ENCODE data around the gene E2F6. TPM values are rescaled to one million over a fixed set of nuclear protein-coding genes. Genes with fewer than 3 reads are reported as not detected.

Gene E2F6
- total and polyA plus RNA-seq, 2 donors from 2014 or later = 7.8 to 12.7 TPM

- Histone ChIP-seq H3K9me3 (ENCODE audit: control insufficient read depth in 2 of 3, insufficient read depth in 1 of 3, low read length in 3 of 3) (no peaks in the 10 kb centered on the region), H3K36me3 (ENCODE audit: control insufficient read depth in 2 of 3, insufficient read depth in 3 of 3, low read length in 3 of 3) (no peaks in the 10 kb centered on the region), H3K4me3 (ENCODE audit: low read length in 3 of 3) (no peak overlapping the region), H3K27me3 (ENCODE audit: control insufficient read depth, insufficient read depth, low read length) (no peaks in the 10 kb centered on the region), H3K27ac (ENCODE audit: low read depth in 2 of 2, low read length in 2 of 2) (no peak overlapping the region), H3K4me1 (ENCODE audit: control insufficient read depth in 2 of 3, insufficient read depth in 2 of 3, low read depth in 1 of 3, low read length in 3 of 3) (peaks cover 3 to 13% (median 5%) of the 10 kb centered on the region in 3 donors), H3K9ac (ENCODE audit: low read length in 3 of 3) (no peak overlapping the region)
- intact Hi-C loops (cut with DNase I) = no loop called here
- DNase-seq (no peak), FAIRE-seq (no peak)
- TF ChIP-seq CTCF (IDR thresholded peaks at IDR 0.05; ENCODE audit: borderline replicate concordance, extremely low read depth, insufficient read depth) = no peak
Observed at GRCh38 chr2:11500702-11501303, 34.8 kb upstream of the E2F6 start.

- intact Hi-C loops (cut with DNase I) = no loop called here
- H3K27ac ChIP-seq (ENCODE audit: low read depth in 2 of 2, low read length in 2 of 2) = no peak overlapping the region
- peak overlapping the region in 1 of 3 donors; percentile 13 for H3K4me3 ChIP-seq (ENCODE audit: low read length in 3 of 3)
Observed at GRCh38 chr2:11499081-11499743, 33.3 kb upstream of the E2F6 start.

GRCh38 chr2:11498543-11499034 lies 32.6 kb upstream of the E2F6 start:
- intact Hi-C loops (cut with DNase I) = no loop called here
- no peak overlapping the region for H3K9ac ChIP-seq (ENCODE audit: low read length in 3 of 3)
- no peaks in the 10 kb centered on the region for H3K27me3 ChIP-seq (ENCODE audit: control insufficient read depth, insufficient read depth, low read length)
- TF ChIP-seq CTCF (IDR thresholded peaks at IDR 0.05; ENCODE audit: borderline replicate concordance, extremely low read depth, insufficient read depth) = no peak
- DNase-seq = peak in 2 of 5 donors; percentile 46 to 52
- no peaks in the 10 kb centered on the region for H3K9me3 ChIP-seq (ENCODE audit: control insufficient read depth in 2 of 3, insufficient read depth in 1 of 3, low read length in 3 of 3)
- no peaks in the 10 kb centered on the region for H3K36me3 ChIP-seq (ENCODE audit: control insufficient read depth in 2 of 3, insufficient read depth in 3 of 3, low read length in 3 of 3)
- H3K4me3 ChIP-seq (ENCODE audit: low read length in 3 of 3) = peak overlapping the region in 1 of 3 donors; percentile 13
- FAIRE-seq = no peak
- no peak overlapping the region for H3K27ac ChIP-seq (ENCODE audit: low read depth in 2 of 2, low read length in 2 of 2)
- H3K4me1 ChIP-seq (ENCODE audit: control insufficient read depth in 2 of 3, insufficient read depth in 2 of 3, low read depth in 1 of 3, low read length in 3 of 3) = peaks cover 3 to 13% (median 3%) of the 10 kb centered on the region in 3 donors

More at GRCh38 chr2:11499081-11499743, 33.3 kb upstream of the E2F6 start:
- peak in 1 of 5 donors; percentile 38 for DNase-seq
- H3K27me3 ChIP-seq (ENCODE audit: control insufficient read depth, insufficient read depth, low read length) = no peaks in the 10 kb centered on the region
- H3K9me3 ChIP-seq (ENCODE audit: control insufficient read depth in 2 of 3, insufficient read depth in 1 of 3, low read length in 3 of 3) = no peaks in the 10 kb centered on the region
- no peak for TF ChIP-seq CTCF (IDR thresholded peaks at IDR 0.05; ENCODE audit: borderline replicate concordance, extremely low read depth, insufficient read depth)
- no peak for FAIRE-seq
- peaks cover 3 to 13% (median 3%) of the 10 kb centered on the region in 3 donors for H3K4me1 ChIP-seq (ENCODE audit: control insufficient read depth in 2 of 3, insufficient read depth in 2 of 3, low read depth in 1 of 3, low read length in 3 of 3)
- no peak overlapping the region for H3K9ac ChIP-seq (ENCODE audit: low read length in 3 of 3)
- H3K36me3 ChIP-seq (ENCODE audit: control insufficient read depth in 2 of 3, insufficient read depth in 3 of 3, low read length in 3 of 3) = no peaks in the 10 kb centered on the region
